ENCODE data around the gene ADGRG7.
A peak's percentile ranks its signal among the peaks of the same experiment; 100 is the strongest.

ADGRG7 gene

GRCh38 chr3:100602506-100603444 lies 6.6 kb upstream of the ADGRG7 start:
- Histone ChIP-seq H3K4me3 (ENCODE audit: low read depth in 1 of 2, low read length in 2 of 2) (peak overlapping the region; percentile 19 to 28), H3K27me3 (ENCODE audit: low read depth, low read length) (no peaks in the 10 kb centered on the region), H3K4me1 (ENCODE audit: control insufficient read depth in 1 of 2, insufficient read depth in 2 of 2, low read length in 2 of 2) (peaks cover 5% of the 10 kb centered on the region in 2 donors), H3K9me3 (ENCODE audit: control insufficient read depth in 1 of 2, low read length in 2 of 2) (no peaks in the 10 kb centered on the region), H3K36me3 (ENCODE audit: control insufficient read depth in 1 of 2, insufficient read depth in 2 of 2, low read length in 2 of 2) (no peaks in the 10 kb centered on the region), H3K27ac (ENCODE audit: low read length) (peak overlapping the region; percentile 14)

- no peaks in the 10 kb centered on the region for H3K36me3 ChIP-seq (ENCODE audit: control insufficient read depth in 1 of 2, insufficient read depth in 2 of 2, low read length in 2 of 2)
Measured at GRCh38 chr3:100603469-100603868, 5.9 kb upstream of the ADGRG7 start.

GRCh38 chr3:100605358-100605757 lies 4.0 kb upstream of the ADGRG7 start:
- Histone ChIP-seq H3K4me3 (ENCODE audit: low read depth in 1 of 2, low read length in 2 of 2) (no peak overlapping the region), H3K27ac (ENCODE audit: low read length) (no peak overlapping the region), H3K27me3 (ENCODE audit: low read depth, low read length) (no peaks in the 10 kb centered on the region), H3K4me1 (ENCODE audit: control insufficient read depth in 1 of 2, insufficient read depth in 2 of 2, low read length in 2 of 2) (peaks cover 5% of the 10 kb centered on the region in 2 donors), H3K36me3 (ENCODE audit: control insufficient read depth in 1 of 2, insufficient read depth in 2 of 2, low read length in 2 of 2) (no peaks in the 10 kb centered on the region), H3K9me3 (ENCODE audit: control insufficient read depth in 1 of 2, low read length in 2 of 2) (no peaks in the 10 kb centered on the region)

More at GRCh38 chr3:100603469-100603868, 5.9 kb upstream of the ADGRG7 start:
- no peaks in the 10 kb centered on the region for H3K27me3 ChIP-seq (ENCODE audit: low read depth, low read length)
- H3K27ac ChIP-seq (ENCODE audit: low read length): no peak overlapping the region
- H3K9me3 ChIP-seq (ENCODE audit: control insufficient read depth in 1 of 2, low read length in 2 of 2): no peaks in the 10 kb centered on the region
- peaks cover 5% of the 10 kb centered on the region in 2 donors for H3K4me1 ChIP-seq (ENCODE audit: control insufficient read depth in 1 of 2, insufficient read depth in 2 of 2, low read length in 2 of 2)
- peak overlapping the region; percentile 19 to 28 for H3K4me3 ChIP-seq (ENCODE audit: low read depth in 1 of 2, low read length in 2 of 2)

GRCh38 chr3:100606894-100607512 lies 2.4 kb upstream of the ADGRG7 start:
- Histone ChIP-seq H3K4me3 (ENCODE audit: low read depth in 1 of 2, low read length in 2 of 2) (no peak overlapping the region), H3K9me3 (ENCODE audit: control insufficient read depth in 1 of 2, low read length in 2 of 2) (no peaks in the 10 kb centered on the region), H3K27ac (ENCODE audit: low read length) (no peak overlapping the region), H3K4me1 (ENCODE audit: control insufficient read depth in 1 of 2, insufficient read depth in 2 of 2, low read length in 2 of 2) (peaks cover 5% of the 10 kb centered on the region in 2 donors), H3K36me3 (ENCODE audit: control insufficient read depth in 1 of 2, insufficient read depth in 2 of 2, low read length in 2 of 2) (no peaks in the 10 kb centered on the region), H3K27me3 (ENCODE audit: low read depth, low read length) (no peaks in the 10 kb centered on the region)

GRCh38 chr3:100609963-100610362 lies 562 bp downstream of the ADGRG7 start:
- Histone ChIP-seq H3K27me3 (ENCODE audit: low read depth, low read length) (no peaks in the 10 kb centered on the region), H3K27ac (ENCODE audit: low read length) (peak overlapping the region; percentile 53), H3K4me1 (ENCODE audit: control insufficient read depth in 1 of 2, insufficient read depth in 2 of 2, low read length in 2 of 2) (no peaks in the 10 kb centered on the region), H3K36me3 (ENCODE audit: control insufficient read depth in 1 of 2, insufficient read depth in 2 of 2, low read length in 2 of 2) (no peaks in the 10 kb centered on the region), H3K4me3 (ENCODE audit: low read depth in 1 of 2, low read length in 2 of 2) (peak overlapping the region in 1 of 2 donors; percentile 32), H3K9me3 (ENCODE audit: control insufficient read depth in 1 of 2, low read length in 2 of 2) (no peaks in the 10 kb centered on the region)

GRCh38 chr3:100611221-100611620 lies 1.8 kb downstream of the ADGRG7 start:
- Histone ChIP-seq H3K9me3 (ENCODE audit: control insufficient read depth in 1 of 2, low read length in 2 of 2) (no peaks in the 10 kb centered on the region), H3K36me3 (ENCODE audit: control insufficient read depth in 1 of 2, insufficient read depth in 2 of 2, low read length in 2 of 2) (no peaks in the 10 kb centered on the region), H3K27ac (ENCODE audit: low read length) (peak overlapping the region; percentile 72), H3K4me3 (ENCODE audit: low read depth in 1 of 2, low read length in 2 of 2) (peak overlapping the region in 1 of 2 donors; percentile 32), H3K4me1 (ENCODE audit: control insufficient read depth in 1 of 2, insufficient read depth in 2 of 2, low read length in 2 of 2) (no peaks in the 10 kb centered on the region), H3K27me3 (ENCODE audit: low read depth, low read length) (no peaks in the 10 kb centered on the region)

- H3K27me3 ChIP-seq (ENCODE audit: low read depth, low read length): no peaks in the 10 kb centered on the region
- H3K4me3 ChIP-seq (ENCODE audit: low read depth in 1 of 2, low read length in 2 of 2): no peak overlapping the region
- no peaks in the 10 kb centered on the region for H3K36me3 ChIP-seq (ENCODE audit: control insufficient read depth in 1 of 2, insufficient read depth in 2 of 2, low read length in 2 of 2)
- peak overlapping the region; percentile 24 for H3K27ac ChIP-seq (ENCODE audit: low read length)
- H3K4me1 ChIP-seq (ENCODE audit: control insufficient read depth in 1 of 2, insufficient read depth in 2 of 2, low read length in 2 of 2): no peaks in the 10 kb centered on the region
- H3K9me3 ChIP-seq (ENCODE audit: control insufficient read depth in 1 of 2, low read length in 2 of 2): no peaks in the 10 kb centered on the region
Measured at GRCh38 chr3:100613721-100614390, 4.5 kb downstream of the ADGRG7 start.

GRCh38 chr3:100614941-100615340 lies 5.5 kb downstream of the ADGRG7 start:
- H3K4me3 ChIP-seq (ENCODE audit: low read depth in 1 of 2, low read length in 2 of 2): no peak overlapping the region
- H3K27ac ChIP-seq (ENCODE audit: low read length): no peak overlapping the region
- no peaks in the 10 kb centered on the region for H3K36me3 ChIP-seq (ENCODE audit: control insufficient read depth in 1 of 2, insufficient read depth in 2 of 2, low read length in 2 of 2)
- H3K9me3 ChIP-seq (ENCODE audit: control insufficient read depth in 1 of 2, low read length in 2 of 2): no peaks in the 10 kb centered on the region
- no peaks in the 10 kb centered on the region for H3K4me1 ChIP-seq (ENCODE audit: control insufficient read depth in 1 of 2, insufficient read depth in 2 of 2, low read length in 2 of 2)
- H3K27me3 ChIP-seq (ENCODE audit: low read depth, low read length): no peaks in the 10 kb centered on the region

GRCh38 chr3:100615684-100616083 lies 6.3 kb downstream of the ADGRG7 start:
- Histone ChIP-seq H3K27me3 (ENCODE audit: low read depth, low read length) (no peaks in the 10 kb centered on the region), H3K9me3 (ENCODE audit: control insufficient read depth in 1 of 2, low read length in 2 of 2) (no peaks in the 10 kb centered on the region), H3K4me3 (ENCODE audit: low read depth in 1 of 2, low read length in 2 of 2) (no peak overlapping the region), H3K36me3 (ENCODE audit: control insufficient read depth in 1 of 2, insufficient read depth in 2 of 2, low read length in 2 of 2) (no peaks in the 10 kb centered on the region), H3K4me1 (ENCODE audit: control insufficient read depth in 1 of 2, insufficient read depth in 2 of 2, low read length in 2 of 2) (no peaks in the 10 kb centered on the region), H3K27ac (ENCODE audit: low read length) (no peak overlapping the region)

- Histone ChIP-seq H3K36me3 (ENCODE audit: control insufficient read depth in 1 of 2, insufficient read depth in 2 of 2, low read length in 2 of 2) (no peaks in the 10 kb centered on the region), H3K27me3 (ENCODE audit: low read depth, low read length) (no peaks in the 10 kb centered on the region), H3K4me3 (ENCODE audit: low read depth in 1 of 2, low read length in 2 of 2) (no peak overlapping the region), H3K27ac (ENCODE audit: low read length) (no peak overlapping the region), H3K4me1 (ENCODE audit: control insufficient read depth in 1 of 2, insufficient read depth in 2 of 2, low read length in 2 of 2) (no peaks in the 10 kb centered on the region), H3K9me3 (ENCODE audit: control insufficient read depth in 1 of 2, low read length in 2 of 2) (no peaks in the 10 kb centered on the region)
Measured at GRCh38 chr3:100621251-100621650, 11.8 kb downstream of the ADGRG7 start.

GRCh38 chr3:100627491-100627890 lies 18.1 kb downstream of the ADGRG7 start:
- H3K36me3 ChIP-seq (ENCODE audit: control insufficient read depth in 1 of 2, insufficient read depth in 2 of 2, low read length in 2 of 2): no peaks in the 10 kb centered on the region

More at GRCh38 chr3:100627491-100627890, 18.1 kb downstream of the ADGRG7 start:
- Histone ChIP-seq H3K9me3 (ENCODE audit: control insufficient read depth in 1 of 2, low read length in 2 of 2) (no peaks in the 10 kb centered on the region), H3K4me1 (ENCODE audit: control insufficient read depth in 1 of 2, insufficient read depth in 2 of 2, low read length in 2 of 2) (no peaks in the 10 kb centered on the region), H3K27ac (ENCODE audit: low read length) (no peak overlapping the region), H3K27me3 (ENCODE audit: low read depth, low read length) (no peaks in the 10 kb centered on the region), H3K4me3 (ENCODE audit: low read depth in 1 of 2, low read length in 2 of 2) (no peak overlapping the region)

Data from muscle layer of duodenum (tissue), 2 donors.